BJ (cell line): ENCODE results near the gene RERE. TPM values are rescaled to one million over a fixed set of nuclear protein-coding genes. Genes with fewer than 3 reads are reported as not detected.

Experiments used
- CTCF ChIA-PET: fragments of 350-600 bp; formaldehyde crosslinking; extraction: SDS; loops from one replicate; lab custom pipeline; 2021; ENCODE audit warnings: antibody characterized with exemption, inconsistent platforms; lab: Yijun Ruan, JAX
- POLR2A ChIA-PET: fragments of 300-600 bp; sonication (Branson Sonifier 250); formaldehyde crosslinking; extraction: SDS; loops from one replicate; lab custom pipeline; 2021; ENCODE audit warnings: antibody characterized with exemption; lab: Charles Lee
- DNase-seq: peaks from one replicate; pipeline ENCODE4 v3.0.0-alpha.2; 2011; ENCODE audit warnings: low read depth
- H3K27me3 ChIP-seq: 2 replicates; pipeline ENCODE4 v1.6.0; 2011; ENCODE audit warnings: low read length; ENCODE audit not compliant: control insufficient read depth, insufficient read depth
- H3K36me3 ChIP-seq: 2 replicates; pipeline ENCODE4 v1.5.1; 2011; ENCODE audit warnings: low read length; ENCODE audit not compliant: control insufficient read depth, insufficient read depth
- H3K4me3 ChIP-seq: 2 replicates; pipeline ENCODE4 v1.5.1; 2011; ENCODE audit warnings: low read depth, mild to moderate bottlenecking, control low read depth, low read length
- CTCF ChIP-seq: IDR thresholded peaks from 2 replicates; pipeline ENCODE4 v1.5.1; 2011; ENCODE audit warnings: low read depth, mild to moderate bottlenecking, control low read depth, inconsistent platforms, low read length, moderate library complexity; ENCODE audit not compliant: insufficient read depth
- polyA plus RNA-seq: library from polyadenylated mRNA; depleted of rRNA; stranded (reverse); fragments of >200 nt; gene quantifications from 2 replicates; pipeline ENCODE4 v1.2.3, GENCODE V29; 2011

The RERE gene
- polyA plus RNA-seq, 1 experiment: 3.8 TPM

DNA sequence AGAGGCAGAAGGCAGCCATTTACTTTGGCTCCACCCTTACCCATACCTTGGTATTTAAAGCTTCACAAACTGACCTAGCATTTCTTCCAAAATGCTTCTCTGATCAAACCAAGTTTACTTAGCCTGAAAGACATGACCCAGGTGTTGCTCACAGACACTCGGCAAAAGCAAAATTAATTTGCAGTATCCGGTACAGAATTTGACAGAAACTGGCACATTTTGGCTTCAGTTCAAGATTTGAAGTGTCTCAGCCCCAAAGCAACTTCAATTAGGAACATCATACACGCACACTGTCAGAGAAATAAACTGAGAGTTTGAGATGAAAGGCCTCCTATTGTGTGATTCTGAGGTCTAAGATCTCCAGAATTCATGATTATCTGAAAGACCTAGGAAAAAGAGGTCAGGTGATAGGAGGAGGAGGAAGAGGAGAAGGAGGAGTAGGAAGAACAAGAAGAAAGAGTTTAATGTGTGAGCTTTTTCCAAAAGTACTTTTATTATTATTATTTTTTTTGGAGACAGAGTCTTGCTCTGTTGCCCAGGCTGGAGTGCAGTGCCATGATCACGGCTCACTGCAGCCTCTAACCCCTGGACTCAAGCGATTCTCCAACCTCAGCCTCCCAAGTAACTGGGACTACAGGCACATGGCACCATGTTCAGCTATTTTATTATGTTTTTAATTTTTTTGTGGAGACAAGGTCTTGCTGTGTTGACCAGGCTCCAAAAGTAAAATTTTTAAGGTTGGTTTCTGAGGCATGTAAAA, 355.9 kb downstream of the RERE start:
- POLR2A ChIA-PET: no interaction called here
- DNase-seq: no peak
- CTCF ChIA-PET: interaction anchor here (1.2 to 2.3 kb wide), 4 partner anchors 8 to 100 kb away, joined by 3 to 5 read pairs (median 4); no protein-coding TSS in a partner anchor
- no peaks in the 10 kb centered on the region for H3K27me3 ChIP-seq
- H3K36me3 ChIP-seq: no peaks in the 10 kb centered on the region
- TF ChIP-seq CTCF: no peak
- no peak overlapping the region for H3K4me3 ChIP-seq

DNA sequence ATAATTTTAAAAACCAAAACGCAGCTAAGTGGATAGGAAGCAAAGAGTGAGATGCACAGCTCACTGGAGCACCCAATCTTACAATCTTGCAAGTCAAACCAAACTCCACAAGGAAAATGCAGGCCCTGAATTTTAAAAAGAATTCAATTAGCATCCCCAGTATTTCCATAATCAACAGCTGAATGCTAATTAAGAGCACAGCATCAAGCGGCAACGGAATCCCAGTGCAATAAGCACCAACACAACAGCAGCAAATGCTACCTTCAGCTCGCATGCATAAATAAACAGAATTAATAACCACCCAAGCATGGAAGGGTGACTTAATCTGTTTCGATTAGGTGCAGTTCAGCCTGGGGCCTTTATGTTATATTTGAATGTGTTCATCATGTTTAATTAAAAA, 356.7 kb downstream of the RERE start:
- no peak for TF ChIP-seq CTCF
- Histone ChIP-seq H3K4me3 (no peak overlapping the region), H3K27me3 (no peaks in the 10 kb centered on the region), H3K36me3 (no peaks in the 10 kb centered on the region)
- CTCF ChIA-PET: interaction anchor here (0.8 to 1.4 kb wide), 3 partner anchors 9 to 65 kb away, joined by 3 to 4 read pairs (median 3); no protein-coding TSS in a partner anchor
- POLR2A ChIA-PET: no interaction called here
- no peak for DNase-seq

- no peaks in the 10 kb centered on the region for H3K27me3 ChIP-seq
- no peak for DNase-seq
- H3K4me3 ChIP-seq: no peak overlapping the region
- ChIA-PET POLR2A (no interaction called here), CTCF (interaction anchor here (0.8 to 1.4 kb wide), 5 partner anchors 8 to 65 kb away, joined by 3 to 4 read pairs (median 3); no protein-coding TSS in a partner anchor)
- TF ChIP-seq CTCF: no peak
- H3K36me3 ChIP-seq: no peaks in the 10 kb centered on the region
Measured at GRCh38 chr1:8460132-8460544, 357.3 kb downstream of the RERE start.

GRCh38 chr1:8458607-8459006, 358.8 kb downstream of the RERE start:
- Histone ChIP-seq H3K4me3 (no peak overlapping the region), H3K27me3 (no peaks in the 10 kb centered on the region), H3K36me3 (no peaks in the 10 kb centered on the region)
- ChIA-PET POLR2A (no interaction called here), CTCF (interaction anchor here (0.8 kb wide), 1 partner anchor 14 kb away, joined by 3 read pairs; no protein-coding TSS in a partner anchor)
- no peak for TF ChIP-seq CTCF
- DNase-seq: no peak

- Histone ChIP-seq H3K36me3 (no peaks in the 10 kb centered on the region), H3K4me3 (no peak overlapping the region), H3K27me3 (no peaks in the 10 kb centered on the region)
- CTCF ChIA-PET: interaction anchor here (1.0 to 1.1 kb wide), 2 partner anchors 20 to 86 kb away, joined by 3 read pairs; no protein-coding TSS in a partner anchor
- no peak for TF ChIP-seq CTCF
- DNase-seq: no peak
- POLR2A ChIA-PET: no interaction called here
Measured at GRCh38 chr1:8457760-8458381, 359.6 kb downstream of the RERE start.
